HG02610 (cell line): Measurements from ENCODE around the gene AFTPH.

Experiments used
- ATAC-seq: cut with Tn5 transposase; IDR thresholded peaks from one replicate; pipeline ENCODE4 v1.9.1; 2021; ENCODE audit warnings: mild to moderate bottlenecking, moderate library complexity; ENCODE audit not compliant: unreplicated experiment

The AFTPH gene

GRCh38 chr2:64582774-64583340 lies 58.7 kb downstream of the AFTPH start:
- peak; percentile 86 for ATAC-seq

GRCh38 chr2:64586054-64586453 lies 61.9 kb downstream of the AFTPH start:
- no peak for ATAC-seq

DNA sequence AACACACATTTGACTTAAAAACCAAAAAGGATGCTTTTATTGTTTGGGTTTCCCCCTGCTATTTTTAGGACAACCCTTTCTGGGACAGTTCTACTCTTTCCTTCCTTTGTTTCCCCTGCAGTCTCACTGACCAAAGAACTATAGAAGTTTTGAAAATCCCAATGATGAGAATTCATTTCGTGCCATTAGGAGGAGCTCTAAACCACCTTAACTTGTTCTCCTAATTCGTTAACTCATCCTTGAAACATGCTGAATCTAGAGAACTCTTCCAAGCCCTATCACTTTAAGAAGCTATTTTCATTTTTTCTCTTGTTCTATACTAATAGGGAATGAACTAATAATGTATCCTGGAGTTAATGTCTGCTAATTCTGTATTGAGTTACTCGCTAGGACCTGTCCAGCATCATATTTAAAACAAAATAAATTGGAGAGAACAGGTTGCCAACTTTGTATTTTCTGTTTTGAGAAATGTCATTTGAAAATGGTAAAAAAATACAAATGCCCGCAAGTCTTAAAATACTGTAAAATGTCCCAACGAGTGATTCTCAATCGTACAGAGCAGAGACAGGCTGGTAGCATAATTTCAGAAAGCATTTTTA lies 62.9 kb downstream of the AFTPH start:
- peak; percentile 33 for ATAC-seq

DNA sequence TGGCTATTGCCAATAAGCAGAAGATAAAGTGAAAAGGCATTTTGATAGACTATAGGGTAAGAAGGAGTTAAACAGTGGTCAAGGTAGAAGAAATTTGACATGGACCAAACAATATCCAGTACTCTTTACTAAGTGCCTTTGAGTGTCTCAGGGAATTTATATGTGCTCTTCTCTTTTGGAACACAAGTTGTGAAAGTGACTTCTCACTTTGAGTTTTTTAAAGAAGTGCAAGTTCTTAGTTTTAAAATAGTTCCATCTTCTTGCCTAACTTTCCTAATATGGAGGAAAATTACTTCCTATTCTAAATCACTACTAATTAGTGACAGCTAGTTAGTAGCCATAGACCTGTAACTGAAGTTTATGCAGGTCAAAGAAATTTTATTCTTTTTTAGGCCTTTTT lies 63.4 kb downstream of the AFTPH start:
- ATAC-seq, result no peak

- ATAC-seq, result peak; percentile 60
These were observed 67.1 kb downstream of the AFTPH start for GRCh38 chr2:64591188-64591587.

- no peak for ATAC-seq
These were observed 69.0 kb downstream of the AFTPH start for GRCh38 chr2:64593035-64593655.

DNA sequence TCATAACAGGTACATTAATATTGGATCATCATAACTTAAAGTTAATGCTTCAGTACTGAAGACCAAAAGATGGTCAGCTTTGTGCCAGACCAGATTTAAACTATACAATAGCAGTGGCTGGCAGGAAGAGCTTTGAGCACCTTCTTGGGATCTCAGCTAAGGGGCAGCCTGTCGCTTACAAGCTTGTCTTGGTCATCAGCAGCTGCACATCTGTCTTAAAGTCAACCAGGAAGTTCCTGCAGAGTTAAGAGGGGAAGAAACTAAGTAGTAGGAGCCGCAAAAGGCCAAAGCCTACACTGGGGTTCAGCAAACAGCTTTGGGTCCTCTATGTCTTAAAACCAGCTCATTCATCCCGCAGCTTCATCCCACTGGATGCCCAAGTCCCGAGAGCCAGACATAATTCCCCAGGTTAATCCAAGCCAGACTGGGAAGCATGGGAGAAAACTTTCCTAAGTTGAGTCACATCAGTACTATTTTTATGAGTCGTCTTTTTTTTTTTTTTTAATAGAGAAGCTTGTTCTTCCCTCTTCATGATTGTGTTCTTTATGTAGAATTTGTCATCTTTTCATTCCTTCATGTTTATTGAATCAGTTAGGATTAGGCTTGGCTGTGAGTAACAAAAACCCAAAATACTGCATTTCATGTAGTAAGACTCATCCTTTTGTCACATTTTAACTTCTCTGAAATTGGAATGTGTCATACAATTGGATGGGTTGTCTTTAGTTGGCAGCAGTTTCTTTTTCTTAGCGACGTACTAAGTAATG lies 70.3 kb downstream of the AFTPH start:
- no peak for ATAC-seq

- no peak for ATAC-seq
These were observed 71.5 kb downstream of the AFTPH start for GRCh38 chr2:64595397-64596176.

DNA sequence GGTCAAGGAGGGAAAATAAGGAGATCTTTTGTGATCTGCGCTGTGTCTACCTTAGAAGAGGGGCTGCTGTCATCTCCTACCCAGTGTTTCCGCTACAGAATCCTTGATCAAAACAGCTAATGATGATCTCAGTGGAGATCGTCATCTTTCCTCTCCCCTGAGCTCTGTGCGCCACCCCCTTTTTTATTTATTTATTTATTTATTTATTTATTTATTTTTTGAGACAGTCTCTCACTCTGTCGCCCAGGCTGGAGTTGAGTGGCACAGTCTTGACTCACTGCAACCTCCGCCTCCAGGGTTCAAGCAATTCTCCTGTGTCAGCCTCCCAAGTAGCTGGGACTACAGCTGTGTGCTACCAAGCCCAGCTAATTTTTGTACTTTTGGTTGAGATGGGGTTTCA lies 74.1 kb downstream of the AFTPH start:
- ATAC-seq, result no peak

DNA sequence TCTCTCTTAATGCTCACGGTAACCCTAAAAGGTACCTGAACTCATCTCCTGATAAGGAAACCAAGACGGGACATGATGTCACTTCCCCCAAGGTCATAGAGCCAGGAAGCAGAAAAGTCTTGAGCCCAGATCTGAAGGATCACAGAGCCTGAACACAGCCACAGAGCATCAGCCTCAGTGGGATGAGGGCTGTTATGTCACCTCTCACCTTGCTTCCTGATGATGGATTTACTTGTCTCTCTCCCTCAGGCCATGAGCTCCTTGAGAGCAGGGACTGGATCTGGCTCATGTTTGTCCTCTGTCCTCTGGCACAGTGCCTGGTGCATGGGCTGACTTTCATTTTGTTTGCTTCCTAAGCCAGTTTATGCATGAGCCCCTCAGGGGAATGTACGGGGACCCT lies 75.3 kb downstream of the AFTPH start:
- no peak for ATAC-seq

DNA sequence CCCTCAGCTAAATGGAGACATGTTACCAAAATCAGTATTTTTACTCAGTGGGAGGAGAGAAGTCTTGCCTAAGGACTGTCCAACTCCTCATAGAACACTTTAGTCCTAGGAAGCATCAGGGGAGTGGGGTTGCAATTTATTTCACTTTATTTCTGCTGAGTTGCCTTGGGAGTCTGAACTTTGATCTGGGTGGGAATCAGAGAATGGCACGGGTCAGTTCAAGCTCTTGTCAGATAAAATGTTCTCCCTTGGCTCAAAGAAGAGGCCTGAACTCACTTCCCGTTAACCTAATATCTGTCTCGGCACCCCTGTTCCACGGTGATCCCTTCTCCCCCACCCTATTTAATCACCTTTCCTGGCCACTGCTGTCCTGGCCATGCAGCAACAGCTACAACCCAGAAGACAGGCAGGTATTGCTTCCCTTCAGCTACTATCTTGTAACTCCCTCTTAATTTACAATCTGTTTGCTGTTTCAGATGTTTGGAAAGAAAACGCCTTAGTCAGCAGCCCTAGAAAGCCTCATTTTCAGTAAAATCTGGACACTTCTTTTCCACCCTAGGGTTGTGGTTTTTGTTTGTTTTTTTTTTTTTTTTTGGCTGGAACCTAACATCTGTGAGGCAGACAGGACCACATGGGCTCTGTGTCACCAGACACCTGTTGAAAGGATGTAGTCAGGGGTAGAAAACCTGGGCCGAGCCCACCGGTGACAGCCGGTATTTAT lies 77.1 kb downstream of the AFTPH start:
- ATAC-seq, result no peak

DNA sequence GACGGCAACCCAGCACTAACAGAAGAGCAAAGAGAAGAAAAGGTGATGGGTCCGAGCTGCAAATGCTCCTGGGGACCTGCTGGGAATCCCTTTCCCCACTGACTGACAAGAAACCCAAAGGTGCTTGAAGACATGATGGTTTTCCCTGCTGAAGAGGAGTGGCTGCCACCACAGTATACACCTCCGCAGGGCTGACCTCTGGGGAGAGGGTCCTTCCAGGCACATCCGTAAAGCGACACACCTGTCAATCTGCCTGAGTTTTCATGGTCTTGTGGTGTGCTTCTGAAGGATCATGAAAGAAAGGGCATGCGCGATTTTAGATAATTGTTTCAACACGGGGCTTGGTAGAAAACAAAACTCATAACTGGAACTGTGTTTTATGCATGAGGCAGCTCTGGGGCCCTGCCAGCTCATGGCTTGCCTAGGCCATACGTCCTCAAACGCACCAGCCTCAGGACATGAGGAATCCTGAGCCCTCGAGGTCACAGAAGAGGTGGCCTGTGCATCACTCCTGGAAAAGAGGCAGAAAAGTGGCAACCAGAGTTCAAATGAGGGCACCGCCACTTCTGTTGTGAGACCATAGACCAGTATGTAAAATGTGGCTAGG lies 77.8 kb downstream of the AFTPH start:
- no peak for ATAC-seq

- ATAC-seq, result no peak
These were observed 78.3 kb downstream of the AFTPH start for GRCh38 chr2:64602436-64602835.

DNA sequence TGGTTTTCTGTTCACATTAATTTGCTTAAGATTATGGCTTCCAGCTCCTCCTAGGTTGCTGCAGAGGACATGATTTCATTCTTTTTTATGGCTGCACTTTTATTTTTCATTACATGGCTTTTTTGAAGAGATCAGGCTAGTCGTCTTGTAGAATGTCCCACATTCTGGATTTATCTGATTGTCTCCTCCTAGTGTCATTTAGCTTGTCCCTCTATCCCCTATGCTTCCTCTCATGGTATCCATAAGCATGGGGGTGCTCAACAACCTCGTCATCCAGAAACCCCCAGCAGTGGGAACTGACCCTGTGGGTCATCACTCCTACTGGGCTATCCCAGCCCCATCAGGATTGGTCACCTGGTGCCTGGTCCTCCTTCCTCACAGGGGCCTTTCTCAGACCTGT lies 80.0 kb downstream of the AFTPH start:
- no peak for ATAC-seq

- no peak for ATAC-seq
These were observed 80.9 kb downstream of the AFTPH start for GRCh38 chr2:64605026-64605471.

DNA sequence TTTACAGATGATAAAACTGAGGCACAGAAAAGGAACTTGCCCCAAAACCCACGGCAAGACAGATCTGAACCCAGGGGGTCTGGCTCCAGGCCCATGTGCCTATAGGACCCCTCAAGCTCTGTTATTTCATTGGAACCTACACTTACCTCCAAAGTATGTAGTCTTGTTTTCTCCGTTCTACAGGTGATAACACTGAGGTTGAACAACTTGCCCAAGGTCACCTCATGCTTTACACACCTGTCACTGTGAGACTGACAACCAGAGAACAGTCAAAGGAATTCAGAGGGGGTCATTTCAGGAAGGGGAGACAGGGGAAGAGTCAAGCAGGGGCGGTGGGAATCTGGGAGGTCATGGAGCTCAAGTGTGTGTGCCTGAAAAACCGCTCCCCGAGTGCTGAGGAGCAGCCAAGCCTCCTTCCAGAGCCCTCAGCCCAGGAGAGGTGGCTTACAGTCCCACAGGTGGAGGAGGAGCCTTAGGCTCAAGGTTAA lies 81.9 kb downstream of the AFTPH start:
- no peak for ATAC-seq

- peak; percentile 83 for ATAC-seq
These were observed 82.6 kb downstream of the AFTPH start for GRCh38 chr2:64606479-64607363.

GRCh38 chr2:64607381-64608304 lies 83.5 kb downstream of the AFTPH start:
- ATAC-seq, result no peak
